GM12801 (cell line): ENCODE measurements around the gene PLEKHO2.

Experiments used
- CTCF ChIP-seq: IDR thresholded peaks from one replicate; pipeline ENCODE4 v1.5.1; 2011; ENCODE audit warnings: control low read depth; ENCODE audit not compliant: insufficient read length; ENCODE audit errors: extremely low read depth

PLEKHO2 gene

GRCh38 chr15:64825431-64826294 is 16.1 kb upstream of the PLEKHO2 start, which contains the start of gene PIF1:
Gene PIF1 (minus strand): TSS chr15:64825647. CDS start chr15:64824335, 1,312 bp downstream.
- no peak for TF ChIP-seq CTCF

GRCh38 chr15:64828985-64829384 is 12.7 kb upstream of the PLEKHO2 start:
- no peak for TF ChIP-seq CTCF

- TF ChIP-seq CTCF, result no peak
Observed at GRCh38 chr15:64833690-64834089, 8.0 kb upstream of the PLEKHO2 start.

GRCh38 chr15:64836023-64836536 is 5.6 kb upstream of the PLEKHO2 start:
- no peak for TF ChIP-seq CTCF

- no peak for TF ChIP-seq CTCF
Observed at GRCh38 chr15:64837502-64837901, 4.2 kb upstream of the PLEKHO2 start.

GRCh38 chr15:64841060-64841343 is 713 bp upstream of the PLEKHO2 start:
- TF ChIP-seq CTCF, result no peak

GRCh38 chr15:64842096-64842939 is 603 bp downstream of the PLEKHO2 start:
- TF ChIP-seq CTCF, result no peak
